HG02970 (cell line): ENCODE data around the gene HDDC3.

ENCODE experiments used
- ATAC-seq: cut with Tn5 transposase; IDR thresholded peaks from one replicate; pipeline ENCODE4 v1.9.1; 2021; ENCODE audit warnings: mild to moderate bottlenecking, moderate library complexity, moderate number of reproducible peaks; ENCODE audit not compliant: unreplicated experiment, low FRiP score

HDDC3 gene

GRCh38 chr15:90895571-90896117 lies 36.7 kb downstream of the HDDC3 start:
- no peak for ATAC-seq

- ATAC-seq, result no peak
Observed at GRCh38 chr15:90893175-90894090, 38.9 kb downstream of the HDDC3 start.

- ATAC-seq, result no peak
Observed at GRCh38 chr15:90892498-90893174, 39.7 kb downstream of the HDDC3 start.

DNA sequence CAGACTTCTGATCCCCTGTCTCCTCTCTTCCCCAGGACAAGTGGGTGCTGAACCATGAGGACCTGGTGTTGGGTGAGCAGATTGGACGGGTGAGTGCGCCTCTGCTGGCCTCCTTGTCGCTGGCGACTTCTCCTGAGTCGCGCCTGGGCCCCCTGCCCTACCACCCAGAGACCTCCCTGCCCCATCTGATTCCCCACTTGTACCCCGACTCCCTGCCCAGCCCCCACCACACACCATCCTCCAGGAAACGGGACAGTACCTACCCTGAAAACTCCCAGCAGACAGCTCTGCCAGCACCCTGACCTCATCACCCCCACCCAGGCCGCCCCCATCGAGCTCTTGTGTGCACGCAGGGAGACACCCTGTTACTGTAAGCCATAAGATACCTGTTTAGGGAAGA lies 40.3 kb downstream of the HDDC3 start:
- ATAC-seq, result no peak

DNA sequence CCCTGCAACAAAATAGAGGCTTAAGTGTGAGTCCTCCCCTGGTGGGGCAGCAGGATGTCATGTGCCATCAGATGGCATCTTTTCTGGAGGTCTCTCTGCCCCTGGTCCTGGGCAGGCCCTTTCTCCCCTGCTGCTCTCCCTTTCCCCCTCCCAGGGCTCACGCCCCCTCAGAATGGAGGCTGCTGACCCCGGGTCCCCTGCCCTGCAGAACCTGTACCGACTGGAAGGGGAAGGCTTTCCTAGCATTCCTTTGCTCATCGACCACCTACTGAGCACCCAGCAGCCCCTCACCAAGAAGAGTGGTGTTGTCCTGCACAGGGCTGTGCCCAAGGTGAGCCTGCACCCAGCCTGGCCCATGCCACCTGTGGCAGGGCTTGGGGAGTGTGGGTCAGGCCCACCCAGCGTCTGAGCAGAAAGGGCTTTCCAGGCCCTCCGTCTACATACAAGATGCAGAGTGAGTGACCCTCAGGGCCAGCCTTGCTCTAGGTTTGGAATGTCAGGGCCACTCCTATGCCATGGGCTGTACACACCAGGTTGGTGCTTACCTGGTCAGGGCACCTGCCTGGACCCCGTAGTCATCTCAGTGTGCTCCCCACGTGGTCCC lies 40.9 kb downstream of the HDDC3 start:
- no peak for ATAC-seq

- ATAC-seq, result no peak
Observed at GRCh38 chr15:90890839-90891238, 41.5 kb downstream of the HDDC3 start.

DNA sequence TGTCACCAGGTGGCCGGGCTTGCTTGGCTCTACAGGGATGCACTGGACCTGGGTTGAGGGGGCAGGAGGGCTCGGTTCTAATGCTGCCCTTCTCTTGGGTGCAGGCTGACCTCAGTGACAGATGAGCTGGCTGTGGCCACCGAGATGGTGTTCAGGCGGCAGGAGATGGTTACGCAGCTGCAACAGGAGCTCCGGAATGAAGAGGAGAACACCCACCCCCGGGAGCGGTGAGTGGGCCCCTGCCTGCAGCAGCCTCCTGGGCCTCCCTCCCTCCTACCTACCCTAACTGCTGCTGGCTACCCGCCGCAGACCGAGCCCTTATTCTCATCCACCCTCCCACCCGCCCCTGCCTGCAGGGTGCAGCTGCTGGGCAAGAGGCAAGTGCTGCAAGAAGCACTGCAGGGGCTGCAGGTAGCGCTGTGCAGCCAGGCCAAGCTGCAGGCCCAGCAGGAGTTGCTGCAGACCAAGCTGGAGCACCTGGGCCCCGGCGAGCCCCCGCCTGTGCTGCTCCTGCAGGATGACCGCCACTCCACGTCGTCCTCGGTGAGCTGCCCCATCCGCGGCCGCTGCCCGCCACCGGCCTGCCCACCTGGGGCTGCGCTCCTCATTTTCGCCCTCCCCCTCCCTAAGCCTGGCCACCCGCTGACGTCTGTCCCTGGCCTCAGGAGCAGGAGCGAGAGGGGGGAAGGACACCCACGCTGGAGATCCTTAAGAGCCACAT lies 42.5 kb downstream of the HDDC3 start:
- no peak for ATAC-seq

GRCh38 chr15:90889313-90889730 lies 43.0 kb downstream of the HDDC3 start:
- ATAC-seq, result no peak

- no peak for ATAC-seq
Observed at GRCh38 chr15:90887037-90887481, 45.3 kb downstream of the HDDC3 start.

DNA sequence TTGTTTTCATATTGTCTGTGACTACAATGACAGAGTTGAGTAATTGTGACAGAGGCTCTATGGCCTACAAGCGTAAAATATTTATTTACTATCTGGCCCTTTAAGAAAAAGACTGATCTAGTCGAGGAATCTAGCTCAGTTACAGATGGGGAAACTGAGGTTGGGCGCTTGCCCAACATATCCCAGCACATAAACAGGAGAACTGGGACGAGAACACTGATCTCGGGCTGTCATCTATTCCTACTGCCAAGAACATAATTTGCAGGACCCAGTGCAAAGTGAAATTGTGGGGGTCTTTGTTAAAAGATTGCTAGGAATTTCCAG lies 46.1 kb downstream of the HDDC3 start:
- ATAC-seq, result no peak

DNA sequence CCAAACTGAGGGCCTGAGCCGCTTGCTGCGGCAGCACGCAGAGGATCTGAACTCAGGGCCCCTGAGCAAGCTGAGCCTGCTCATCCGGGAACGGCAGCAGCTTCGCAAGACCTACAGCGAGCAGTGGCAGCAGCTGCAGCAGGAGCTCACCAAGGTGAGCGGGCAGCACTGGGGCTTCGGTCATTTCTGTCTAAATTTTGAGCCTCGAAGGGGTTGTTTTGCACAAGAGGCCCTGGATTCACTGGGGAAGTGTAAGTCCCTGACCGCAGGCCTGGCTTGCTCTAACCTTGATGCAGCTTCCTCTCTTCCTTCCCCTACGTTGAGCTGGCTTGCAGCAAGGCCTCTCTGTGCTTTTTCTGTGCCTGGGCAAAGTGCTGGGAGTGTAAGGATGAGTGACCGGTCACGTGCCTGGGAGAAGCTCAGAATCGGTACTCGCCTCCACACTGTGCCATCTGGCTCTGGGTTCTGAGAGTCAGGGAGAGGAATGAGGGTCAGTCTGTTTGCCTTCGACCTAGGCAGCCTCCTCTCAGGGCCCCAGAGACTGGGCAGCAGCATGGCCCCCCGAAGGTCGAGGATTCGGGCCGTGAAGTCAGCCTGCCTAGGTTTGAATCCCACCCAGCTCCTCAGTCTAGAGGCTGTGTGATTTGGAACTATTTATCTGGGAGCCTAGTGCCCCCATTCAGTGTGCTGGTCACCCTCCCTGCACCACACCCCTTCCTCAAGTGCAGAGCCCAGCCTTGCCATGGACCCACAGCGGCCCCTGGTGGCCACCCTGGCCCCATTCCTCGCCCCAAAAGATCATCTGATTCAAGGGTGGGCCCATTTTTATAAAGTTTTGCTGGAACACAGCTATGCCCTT lies 46.7 kb downstream of the HDDC3 start:
- peak; percentile 41 for ATAC-seq

DNA sequence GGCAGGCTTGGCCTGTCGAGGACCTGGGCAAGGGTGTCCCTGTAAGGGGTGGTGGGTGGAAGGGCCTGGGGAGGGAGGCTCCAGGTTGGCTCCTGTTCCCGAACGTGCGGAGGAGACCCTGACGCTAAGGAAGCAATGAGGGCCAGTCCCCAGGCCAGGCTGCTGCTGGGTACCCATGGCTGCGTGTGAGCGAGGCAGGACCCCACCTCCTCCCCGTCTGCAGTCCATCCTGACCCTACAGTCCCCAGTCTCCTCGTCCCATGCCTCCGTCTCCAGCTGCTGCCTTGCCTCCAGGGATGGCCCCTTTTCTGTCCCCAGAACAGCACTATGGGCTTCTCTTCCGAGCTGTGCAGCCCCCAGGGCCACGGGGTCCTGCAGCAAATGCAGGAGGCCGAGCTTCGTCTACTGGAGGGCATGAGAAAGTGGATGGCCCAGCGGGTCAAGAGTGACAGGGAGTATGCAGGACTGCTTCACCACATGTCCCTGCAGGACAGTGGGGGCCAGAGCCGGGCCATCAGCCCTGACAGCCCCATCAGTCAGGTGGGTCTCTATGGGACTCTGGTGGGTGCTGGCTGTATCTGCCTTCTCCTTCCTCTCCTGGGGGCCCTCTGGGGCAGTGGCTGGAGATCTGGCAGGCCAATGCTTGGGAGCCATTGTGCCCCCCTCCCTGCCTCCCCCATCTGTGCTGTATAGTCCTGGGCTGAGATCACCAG lies 47.5 kb downstream of the HDDC3 start:
- ATAC-seq, result no peak

DNA sequence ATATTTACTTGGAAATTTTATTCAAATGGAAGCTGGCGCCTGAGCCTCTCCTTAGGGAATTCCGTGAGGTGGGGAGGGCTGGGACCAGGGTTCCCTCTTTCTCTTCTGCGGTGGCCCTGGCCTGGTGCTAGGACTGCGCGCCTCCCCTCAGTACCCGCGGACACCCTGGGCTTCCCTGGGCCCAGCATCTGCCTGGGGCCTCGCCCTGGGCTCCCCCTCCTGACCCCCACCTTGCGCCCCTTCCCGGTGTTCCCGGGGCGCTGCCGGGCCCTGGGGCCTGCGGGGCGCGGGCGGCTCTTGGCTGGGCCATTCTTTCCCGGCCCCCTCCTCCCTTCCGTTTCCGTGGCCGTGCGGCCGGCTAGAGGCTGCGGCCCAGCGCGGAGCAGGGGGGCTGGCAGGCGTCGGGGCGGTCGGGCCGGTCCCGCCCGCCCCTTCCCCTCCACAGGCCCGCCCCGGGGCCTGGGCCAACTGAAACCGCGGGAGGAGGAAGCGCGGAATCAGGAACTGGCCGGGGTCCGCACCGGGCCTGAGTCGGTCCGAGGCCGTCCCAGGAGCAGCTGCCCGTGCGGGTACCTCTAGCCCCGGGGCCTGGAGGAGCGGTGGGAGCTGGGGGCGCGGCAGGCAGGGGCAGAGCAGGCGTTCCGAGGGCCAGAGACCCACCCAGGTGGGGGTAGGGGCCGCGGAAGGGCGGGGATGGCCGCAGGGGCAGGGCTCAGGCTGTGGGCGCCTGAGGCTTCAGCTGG lies 48.2 kb downstream of the HDDC3 start, which contains the start of gene FES:
FES (plus strand) TSS at position 529 of the 743 bp plus-strand sequence. CDS start 542 bp downstream, outside the sequence.
- ATAC-seq, result no peak

DNA sequence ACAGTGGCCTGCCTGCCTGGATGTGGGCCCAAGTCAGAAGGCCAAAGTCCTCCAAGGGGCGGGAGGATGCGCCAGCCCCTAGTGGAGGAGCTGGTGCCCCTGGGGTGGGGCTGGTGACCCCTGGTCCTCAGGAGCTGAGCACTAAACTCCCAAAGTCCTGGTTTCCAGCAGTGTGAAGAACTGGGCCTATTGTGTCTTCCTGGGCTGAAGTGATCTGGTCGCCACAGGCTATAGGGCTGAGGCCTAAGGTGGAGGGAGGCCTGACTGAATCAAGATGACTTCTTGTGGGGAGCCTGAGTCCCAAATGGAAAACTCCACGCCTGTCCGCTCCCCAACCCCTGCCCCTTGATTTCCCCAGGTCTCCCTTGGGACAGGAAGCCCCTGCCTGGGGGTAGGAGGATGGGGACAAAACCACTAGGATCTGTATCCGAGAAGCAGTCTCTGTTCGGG lies 48.8 kb downstream of the HDDC3 start:
- ATAC-seq, result no peak

DNA sequence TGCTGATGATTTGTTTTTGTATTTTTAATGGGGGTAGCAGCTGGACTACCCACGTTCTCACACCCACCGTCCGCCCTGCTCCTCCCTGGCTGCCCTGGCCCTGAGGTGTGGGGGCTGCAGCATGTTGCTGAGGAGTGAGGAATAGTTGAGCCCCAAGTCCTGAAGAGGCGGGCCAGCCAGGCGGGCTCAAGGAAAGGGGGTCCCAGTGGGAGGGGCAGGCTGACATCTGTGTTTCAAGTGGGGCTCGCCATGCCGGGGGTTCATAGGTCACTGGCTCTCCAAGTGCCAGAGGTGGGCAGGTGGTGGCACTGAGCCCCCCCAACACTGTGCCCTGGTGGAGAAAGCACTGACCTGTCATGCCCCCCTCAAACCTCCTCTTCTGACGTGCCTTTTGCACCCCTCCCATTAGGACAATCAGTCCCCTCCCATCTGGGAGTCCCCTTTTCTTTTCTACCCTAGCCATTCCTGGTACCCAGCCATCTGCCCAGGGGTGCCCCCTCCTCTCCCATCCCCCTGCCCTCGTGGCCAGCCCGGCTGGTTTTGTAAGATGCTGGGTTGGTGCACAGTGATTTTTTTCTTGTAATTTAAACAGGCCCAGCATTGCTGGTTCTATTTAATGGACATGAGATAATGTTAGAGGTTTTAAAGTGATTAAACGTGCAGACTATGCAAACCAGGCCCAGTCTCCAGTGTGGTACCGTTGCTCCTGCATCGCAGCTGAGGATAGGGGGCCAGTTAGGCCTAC lies 49.4 kb downstream of the HDDC3 start:
- ATAC-seq, result no peak

GRCh38 chr15:90881978-90882721 lies 50.2 kb downstream of the HDDC3 start:
- no peak for ATAC-seq
